SK-N-SH (cell line): ENCODE results near the gene MMP2. TPM values are rescaled to one million over a fixed set of nuclear protein-coding genes. Genes with fewer than 3 reads are reported as not detected.

ENCODE experiments used
- CTCF ChIA-PET: fragments of 300-600, 350-600 bp; formaldehyde crosslinking; extraction: SDS; loops from one replicate; lab custom pipeline; 2021; lab: Yijun Ruan, JAX
- POLR2A ChIA-PET: fragments of 350-600 bp; sonication (Branson Sonifier 250); formaldehyde crosslinking; extraction: SDS; loops from one replicate; lab custom pipeline; 2020; ENCODE audit warnings: antibody characterized with exemption, inconsistent platforms; lab: Yijun Ruan, JAX
- DNase-seq: peaks from one replicate; pipeline ENCODE4 v3.0.0; 2012
- H2AFZ ChIP-seq: fragments of 200-600 bp; sonication (generic); 2 replicates; pipeline ENCODE4 v1.8.1; 2016; ENCODE audit warnings: antibody characterized with exemption, mild to moderate bottlenecking, low read depth
- H3F3A ChIP-seq: fragments of 200-600 bp; sonication (generic); replicated peaks from 2 replicates; pipeline ENCODE3; 2016; ENCODE audit warnings: antibody characterized with exemption, mild to moderate bottlenecking; ENCODE audit not compliant: insufficient read depth
- H3K27ac ChIP-seq, 2 experiments: fragments of 200-500 bp in 1 of 2; fragments of 200-600 bp in 1 of 2; sonication (Bioruptor generic) in 1 of 2; sonication (generic), shearing (Covaris generic) in 1 of 2; 2 replicates each; pipeline versions ENCODE4 v1.5.1 to v1.6.1; 2014 to 2016; ENCODE audit warnings: low read depth in 2 of 2, inconsistent platforms in 1 of 2, low read length in 1 of 2, mild to moderate bottlenecking in 1 of 2, mixed read lengths in 1 of 2
- H3K27me3 ChIP-seq: fragments of 200-600 bp; sonication (generic), shearing (Covaris generic); 2 replicates; pipeline ENCODE4 v1.6.1; 2016; ENCODE audit warnings: mixed run types; ENCODE audit not compliant: insufficient read depth
- H3K36me3 ChIP-seq, 2 experiments: fragments of 200-500 bp in 1 of 2; fragments of 200-600 bp in 1 of 2; sonication (Bioruptor generic) in 1 of 2; sonication (generic) in 1 of 2; replicated peaks in 1 of 2; 2 replicates each; pipeline versions ENCODE3 to v1.5.1; 2014 to 2016; ENCODE audit warnings: low read length in 1 of 2, mild to moderate bottlenecking in 1 of 2; ENCODE audit not compliant: insufficient read depth in 2 of 2, control insufficient read depth in 1 of 2
- H3K4me1 ChIP-seq, 2 experiments: fragments of 200-500 bp in 1 of 2; fragments of 200-600 bp in 1 of 2; sonication (Bioruptor generic) in 1 of 2; sonication (generic), shearing (Covaris generic) in 1 of 2; 2 replicates each; pipeline versions ENCODE4 v1.5.1 to v1.6.1; 2014 to 2016; ENCODE audit warnings: low read depth in 1 of 2, low read length in 1 of 2, mixed run types in 1 of 2; ENCODE audit not compliant: insufficient read depth in 2 of 2, control insufficient read depth in 1 of 2
- H3K4me2 ChIP-seq: fragments of 200-600 bp; sonication (generic), shearing (Covaris generic); 2 replicates; pipeline ENCODE4 v1.6.1; 2017; ENCODE audit warnings: mixed run types
- H3K4me3 ChIP-seq, 2 experiments: fragments of 200-500 bp in 1 of 2; fragments of 200-600 bp in 1 of 2; sonication (Bioruptor generic) in 1 of 2; sonication (generic), shearing (Covaris generic) in 1 of 2; 2 replicates each; pipeline versions ENCODE4 v1.5.1 to v1.8.1; 2014 to 2016; ENCODE audit warnings: low read depth in 2 of 2, inconsistent platforms in 1 of 2, low read length in 1 of 2, mild to moderate bottlenecking in 1 of 2, mixed read lengths in 1 of 2, moderate library complexity in 1 of 2
- H3K79me2 ChIP-seq: fragments of 200-600 bp; sonication (generic); 2 replicates; pipeline ENCODE4 v1.8.1; 2017; ENCODE audit warnings: mild to moderate bottlenecking; ENCODE audit not compliant: insufficient read depth
- H3K9ac ChIP-seq: fragments of 200-600 bp; sonication (generic); 2 replicates; pipeline ENCODE4 v1.6.1; 2017; ENCODE audit warnings: mixed run types
- H3K9me2 ChIP-seq: fragments of 200-600 bp; sonication (generic); 2 replicates; pipeline ENCODE4 v1.6.1; 2017; ENCODE audit warnings: mixed run types
- H3K9me3 ChIP-seq: fragments of 200-600 bp; sonication (generic); 2 replicates; pipeline ENCODE4 v1.6.1; 2017; ENCODE audit warnings: mixed run types, mild to moderate bottlenecking, moderate library complexity
- H4K20me1 ChIP-seq: fragments of 200-600 bp; sonication (generic); 2 replicates; pipeline ENCODE4 v1.6.1; 2017; ENCODE audit warnings: mild to moderate bottlenecking, mixed run types; ENCODE audit not compliant: insufficient read depth
- ELF1 ChIP-seq: IDR thresholded peaks from 2 replicates; pipeline ENCODE4 v1.4.0; 2012
- FOXJ3 ChIP-seq: sonication (generic); formaldehyde crosslinking; IDR thresholded peaks from 2 replicates; pipeline ENCODE4 v1.5.1; 2020; ENCODE audit warnings: mild to moderate bottlenecking, missing genetic modification reagents
- FOXM1 ChIP-seq: IDR thresholded peaks from 2 replicates; pipeline ENCODE4 v1.4.0; 2012; ENCODE audit warnings: low read depth, mild to moderate bottlenecking
- GATA2 ChIP-seq: sonication (generic); formaldehyde crosslinking; IDR thresholded peaks from 2 replicates; pipeline ENCODE4 v1.5.0; 2020; ENCODE audit warnings: mild to moderate bottlenecking, missing genetic modification reagents
- IRF3 ChIP-seq: fragments of 150-350 bp; IDR thresholded peaks from 2 replicates; pipeline ENCODE4 v1.6.1; 2016; ENCODE audit warnings: mild to moderate bottlenecking, low read depth, low read length
- MEF2A ChIP-seq: IDR thresholded peaks from 2 replicates; pipeline ENCODE4 v1.4.0; 2012; ENCODE audit warnings: low read depth, borderline replicate concordance
- NFIC ChIP-seq: IDR thresholded peaks from 2 replicates; pipeline ENCODE4 v1.4.0; 2012; ENCODE audit warnings: borderline replicate concordance
- POLR2AphosphoS5 ChIP-seq: IDR thresholded peaks from 2 replicates; pipeline ENCODE4 v1.6.1; 2012; ENCODE audit warnings: low read depth, low read length
- REST ChIP-seq: IDR thresholded peaks from 2 replicates; pipeline ENCODE4 v1.6.1; 2012; ENCODE audit warnings: mild to moderate bottlenecking, low read depth, low read length, moderate library complexity
- RFX5 ChIP-seq: IDR thresholded peaks from 2 replicates; pipeline ENCODE4 v1.6.1; 2012; ENCODE audit warnings: mild to moderate bottlenecking, improper control_type of control experiment, low read length
- RXRA ChIP-seq: IDR thresholded peaks from 2 replicates; pipeline ENCODE4 v1.4.0; 2012; ENCODE audit warnings: low read depth, mild to moderate bottlenecking, borderline replicate concordance
- SIN3A ChIP-seq: IDR thresholded peaks from 2 replicates; pipeline ENCODE4 v1.6.1; 2012; ENCODE audit warnings: low read depth, mild to moderate bottlenecking, low read length, moderate library complexity, borderline replicate concordance
- SMC3 ChIP-seq: IDR thresholded peaks from 2 replicates; pipeline ENCODE4 v1.6.1; 2012; ENCODE audit warnings: low read depth, low read length, improper control_type of control experiment
- TCF12 ChIP-seq: IDR thresholded peaks from 2 replicates; pipeline ENCODE4 v1.4.0; 2012
- TEAD4 ChIP-seq: IDR thresholded peaks from 2 replicates; pipeline ENCODE4 v1.4.0; 2012; ENCODE audit warnings: mild to moderate bottlenecking, borderline replicate concordance; ENCODE audit not compliant: insufficient read depth
- YY1 ChIP-seq: IDR thresholded peaks from 2 replicates; pipeline ENCODE4 v1.4.0; 2012; ENCODE audit warnings: low read depth, mild to moderate bottlenecking
- WGBS: methylation state at CpG from one replicate; pipeline ENCODE4 v1.1.6; 2017; ENCODE audit warnings: low lambda C conversion rate; 5-methylcytosine and 5-hydroxymethylcytosine counted together
- polyA plus RNA-seq, 3 experiments: library from polyadenylated mRNA; depleted of rRNA; stranded (reverse); fragments of >200 nt; gene quantifications; 2 replicates each; pipeline ENCODE4 v1.2.3, GENCODE V29; 2012
- TF ChIP-seq, protein P1 (sequence below): IDR thresholded peaks from 2 replicates; pipeline ENCODE4 v1.4.0; 2012; ENCODE audit warnings: low read depth, borderline replicate concordance
- TF ChIP-seq, protein P2 (sequence below): IDR thresholded peaks from 2 replicates; pipeline ENCODE4 v1.4.0; 2012; ENCODE audit warnings: low read depth
- TF ChIP-seq, protein P3 (sequence below): fragments of 150-350 bp; IDR thresholded peaks from 2 replicates; pipeline ENCODE4 v1.6.1; 2017; ENCODE audit warnings: antibody characterized with exemption, low read length, low read depth, borderline replicate concordance
- TF ChIP-seq, protein P4 (sequence below): IDR thresholded peaks from 2 replicates; pipeline ENCODE4 v1.4.0; 2012; ENCODE audit warnings: low read depth, borderline replicate concordance

MMP2 gene
- polyA plus RNA-seq, 1 of the 3 experiments (the other 2 are of a cell fraction) = 1,101 TPM

DNA sequence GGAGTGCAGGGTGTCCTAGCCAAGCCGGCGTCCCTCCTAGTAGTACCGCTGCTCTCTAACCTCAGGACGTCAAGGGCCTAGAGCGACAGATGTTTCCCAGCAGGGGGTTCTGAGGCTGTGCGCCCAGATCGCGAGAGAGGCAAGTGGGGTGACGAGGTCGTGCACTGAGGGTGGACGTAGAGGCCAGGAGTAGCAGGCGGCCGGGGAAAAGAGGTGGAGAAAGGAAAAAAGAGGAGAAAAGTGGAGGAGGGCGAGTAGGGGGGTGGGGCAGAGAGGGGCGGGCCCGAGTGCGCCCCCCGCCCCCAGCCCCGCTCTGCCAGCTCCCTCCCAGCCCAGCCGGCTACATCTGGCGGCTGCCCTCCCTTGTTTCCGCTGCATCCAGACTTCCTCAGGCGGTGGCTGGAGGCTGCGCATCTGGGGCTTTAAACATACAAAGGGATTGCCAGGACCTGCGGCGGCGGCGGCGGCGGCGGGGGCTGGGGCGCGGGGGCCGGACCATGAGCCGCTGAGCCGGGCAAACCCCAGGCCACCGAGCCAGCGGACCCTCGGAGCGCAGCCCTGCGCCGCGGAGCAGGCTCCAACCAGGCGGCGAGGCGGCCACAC lies at the start of gene MMP2 (continued):
- TF ChIP-seq, protein P1, sequence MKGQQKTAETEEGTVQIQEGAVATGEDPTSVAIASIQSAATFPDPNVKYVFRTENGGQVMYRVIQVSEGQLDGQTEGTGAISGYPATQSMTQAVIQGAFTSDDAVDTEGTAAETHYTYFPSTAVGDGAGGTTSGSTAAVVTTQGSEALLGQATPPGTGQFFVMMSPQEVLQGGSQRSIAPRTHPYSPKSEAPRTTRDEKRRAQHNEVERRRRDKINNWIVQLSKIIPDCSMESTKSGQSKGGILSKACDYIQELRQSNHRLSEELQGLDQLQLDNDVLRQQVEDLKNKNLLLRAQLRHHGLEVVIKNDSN = no peak
- TF ChIP-seq RXRA (no peak), GATA2 (CRISPR knock-in tag) (no peak), SMC3 (no peak), IRF3 (no peak), SIN3A (no peak), MEF2A (no peak)
- TF ChIP-seq, protein P2, sequence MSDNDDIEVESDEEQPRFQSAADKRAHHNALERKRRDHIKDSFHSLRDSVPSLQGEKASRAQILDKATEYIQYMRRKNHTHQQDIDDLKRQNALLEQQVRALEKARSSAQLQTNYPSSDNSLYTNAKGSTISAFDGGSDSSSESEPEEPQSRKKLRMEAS = no peak
- TF ChIP-seq, protein P3, sequence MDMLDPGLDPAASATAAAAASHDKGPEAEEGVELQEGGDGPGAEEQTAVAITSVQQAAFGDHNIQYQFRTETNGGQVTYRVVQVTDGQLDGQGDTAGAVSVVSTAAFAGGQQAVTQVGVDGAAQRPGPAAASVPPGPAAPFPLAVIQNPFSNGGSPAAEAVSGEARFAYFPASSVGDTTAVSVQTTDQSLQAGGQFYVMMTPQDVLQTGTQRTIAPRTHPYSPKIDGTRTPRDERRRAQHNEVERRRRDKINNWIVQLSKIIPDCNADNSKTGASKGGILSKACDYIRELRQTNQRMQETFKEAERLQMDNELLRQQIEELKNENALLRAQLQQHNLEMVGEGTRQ = no peak

GRCh38 chr16:55433030-55433429 lies 46.0 kb upstream of the MMP2 start:
- Histone ChIP-seq H3K9me3 (no peaks in the 10 kb centered on the region), H3K9me2 (no peaks in the 10 kb centered on the region), H3K36me3 (no peaks in the 10 kb centered on the region), H3K79me2 (no peaks in the 10 kb centered on the region), H3K27ac (no peak overlapping the region), H3K27me3 (no peaks in the 10 kb centered on the region), H3K4me3 (no peak overlapping the region), H3K4me1 (no peaks in the 10 kb centered on the region; a peak in 1 of 4 replicates), H3K9ac (no peak overlapping the region), H3F3A (no peaks in the 10 kb centered on the region), H2AFZ (no peak overlapping the region), H3K4me2 (no peak overlapping the region), H4K20me1 (no peaks in the 10 kb centered on the region)
- TF ChIP-seq YY1 = no peak
- TF ChIP-seq, protein P4, sequence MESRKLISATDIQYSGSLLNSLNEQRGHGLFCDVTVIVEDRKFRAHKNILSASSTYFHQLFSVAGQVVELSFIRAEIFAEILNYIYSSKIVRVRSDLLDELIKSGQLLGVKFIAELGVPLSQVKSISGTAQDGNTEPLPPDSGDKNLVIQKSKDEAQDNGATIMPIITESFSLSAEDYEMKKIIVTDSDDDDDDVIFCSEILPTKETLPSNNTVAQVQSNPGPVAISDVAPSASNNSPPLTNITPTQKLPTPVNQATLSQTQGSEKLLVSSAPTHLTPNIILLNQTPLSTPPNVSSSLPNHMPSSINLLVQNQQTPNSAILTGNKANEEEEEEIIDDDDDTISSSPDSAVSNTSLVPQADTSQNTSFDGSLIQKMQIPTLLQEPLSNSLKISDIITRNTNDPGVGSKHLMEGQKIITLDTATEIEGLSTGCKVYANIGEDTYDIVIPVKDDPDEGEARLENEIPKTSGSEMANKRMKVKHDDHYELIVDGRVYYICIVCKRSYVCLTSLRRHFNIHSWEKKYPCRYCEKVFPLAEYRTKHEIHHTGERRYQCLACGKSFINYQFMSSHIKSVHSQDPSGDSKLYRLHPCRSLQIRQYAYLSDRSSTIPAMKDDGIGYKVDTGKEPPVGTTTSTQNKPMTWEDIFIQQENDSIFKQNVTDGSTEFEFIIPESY = no peak
- TF ChIP-seq, protein P2 = no peak
- TF ChIP-seq REST = no peak
- TF ChIP-seq, protein P3 = no peak
- no peak for TF ChIP-seq NFIC
- no peak for TF ChIP-seq FOXJ3
- no peak for TF ChIP-seq TCF12
- no peak for TF ChIP-seq POLR2AphosphoS5
- TF ChIP-seq RFX5 = no peak
- TF ChIP-seq ELF1 = no peak
- TF ChIP-seq TEAD4 = no peak
- no peak for TF ChIP-seq FOXM1
- DNase-seq = no peak
- CTCF ChIA-PET = no interaction called here
- 33% methylated on average over 5 of the region's 5 CpGs for WGBS
- POLR2A ChIA-PET = no interaction called here
